NCI-H2107 treated with DMSO at 0.1 percent for 48 hours (cell line): ENCODE results near the gene PLEKHB2.
"Not testable (repeated sequence)": the region's sequence is repeated elsewhere in the genome, so short reads cannot be mapped to it uniquely, and the experiment has no call there.

Experiments
- DNase-seq: peaks from one replicate; lab custom pipeline; 2025; ENCODE audit not compliant: unreplicated experiment; lab: John Stamatoyannopoulos, UW

PLEKHB2 gene

DNA sequence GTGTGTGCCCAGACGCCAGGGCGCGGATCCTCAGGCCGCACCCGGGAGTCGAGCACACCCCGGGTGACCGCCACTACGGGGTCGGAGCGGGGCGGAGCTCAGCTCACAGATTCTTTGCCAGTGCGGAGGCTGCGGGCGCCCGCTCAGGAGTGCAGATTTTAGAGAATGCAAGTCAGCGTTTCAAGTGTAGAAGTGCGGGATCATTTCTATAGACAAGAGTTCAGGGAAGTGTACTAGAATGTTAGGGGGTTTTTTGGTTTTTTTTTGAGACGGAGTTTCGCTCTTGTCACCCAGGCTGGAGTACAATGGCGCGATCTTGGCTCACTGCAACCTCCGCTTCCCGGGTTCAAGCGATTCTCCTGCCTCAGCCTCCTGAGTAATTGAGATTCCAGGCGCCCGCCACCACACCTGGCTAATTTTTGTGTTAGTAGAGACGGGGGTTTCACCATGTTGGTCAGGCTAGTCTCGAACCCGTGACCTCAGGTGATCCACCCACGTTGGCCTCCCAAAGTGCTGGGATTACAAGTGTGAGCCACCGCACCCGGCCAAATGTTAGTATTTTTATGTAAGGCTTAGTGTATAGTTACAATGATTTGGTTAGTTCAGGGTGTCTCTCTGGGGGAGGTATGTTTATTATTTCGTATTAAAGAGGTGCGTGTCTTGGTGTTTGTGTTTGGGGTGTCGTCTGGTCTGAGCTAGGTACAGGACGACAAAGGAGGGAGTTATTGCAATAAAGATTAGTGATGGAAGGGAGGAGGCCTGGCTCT lies 11.3 kb upstream of the PLEKHB2 start:
- DNase-seq, result no peak

- no peak for DNase-seq
Measured at GRCh38 chr2:131094463-131095281, 10.5 kb upstream of the PLEKHB2 start.

DNA sequence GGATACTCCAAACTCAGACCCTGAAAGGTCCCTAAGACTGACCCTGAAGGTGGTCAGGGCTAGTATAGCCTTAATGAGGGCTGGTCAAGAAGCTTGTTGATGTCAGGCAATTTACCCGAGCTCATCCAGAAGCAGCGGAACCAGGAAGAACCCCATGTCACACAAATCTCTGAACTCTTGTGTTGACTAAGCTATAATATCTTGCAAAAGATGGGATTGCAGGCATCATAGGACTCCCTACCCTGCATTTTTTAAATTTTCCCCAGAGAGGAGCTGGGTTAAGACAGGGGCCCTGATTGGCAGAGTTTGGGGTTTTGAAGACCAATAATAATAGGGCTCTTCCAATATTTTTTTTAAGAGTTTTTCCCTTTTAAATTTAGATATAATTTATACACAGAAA lies 2.0 kb upstream of the PLEKHB2 start:
- DNase-seq, result no peak

DNA sequence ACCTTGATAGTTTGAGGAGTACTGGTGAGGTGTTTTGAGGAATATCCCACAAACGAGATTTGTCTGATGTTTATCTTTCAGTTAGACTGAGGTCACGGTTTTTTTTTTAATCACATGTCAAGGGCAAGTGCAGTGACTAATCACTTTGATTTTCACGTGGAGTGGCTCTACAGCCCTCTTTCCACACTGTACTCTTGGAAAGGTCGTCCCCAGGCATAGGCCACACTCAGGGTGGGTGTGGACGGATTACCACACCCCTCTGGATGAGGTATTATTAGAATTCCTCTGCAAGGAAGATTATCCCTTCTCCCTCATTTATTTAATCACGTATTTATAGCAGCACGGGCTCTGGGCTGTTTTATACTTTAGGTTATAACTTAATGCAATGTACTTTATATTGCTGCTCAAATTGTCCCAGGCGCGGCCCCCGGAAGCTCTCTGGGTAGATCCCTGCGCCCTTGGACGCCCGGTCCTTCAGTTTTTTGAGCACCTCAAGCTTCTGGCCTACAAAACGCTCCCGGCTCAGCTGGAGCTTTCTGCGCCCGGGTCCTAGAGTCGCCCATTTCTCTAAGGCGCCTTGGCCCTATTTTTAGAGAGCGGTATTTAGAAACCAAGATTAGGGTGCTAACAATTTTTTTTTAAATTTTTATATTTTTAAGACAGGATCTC lies 515 bp upstream of the PLEKHB2 start:
- DNase-seq, result peak; percentile 71

GRCh38 chr2:131105950-131106801 lies 1.0 kb downstream of the PLEKHB2 start:
- DNase-seq, result no peak

- DNase-seq, result no peak
Measured at GRCh38 chr2:131112529-131112928, 7.4 kb downstream of the PLEKHB2 start.

DNA sequence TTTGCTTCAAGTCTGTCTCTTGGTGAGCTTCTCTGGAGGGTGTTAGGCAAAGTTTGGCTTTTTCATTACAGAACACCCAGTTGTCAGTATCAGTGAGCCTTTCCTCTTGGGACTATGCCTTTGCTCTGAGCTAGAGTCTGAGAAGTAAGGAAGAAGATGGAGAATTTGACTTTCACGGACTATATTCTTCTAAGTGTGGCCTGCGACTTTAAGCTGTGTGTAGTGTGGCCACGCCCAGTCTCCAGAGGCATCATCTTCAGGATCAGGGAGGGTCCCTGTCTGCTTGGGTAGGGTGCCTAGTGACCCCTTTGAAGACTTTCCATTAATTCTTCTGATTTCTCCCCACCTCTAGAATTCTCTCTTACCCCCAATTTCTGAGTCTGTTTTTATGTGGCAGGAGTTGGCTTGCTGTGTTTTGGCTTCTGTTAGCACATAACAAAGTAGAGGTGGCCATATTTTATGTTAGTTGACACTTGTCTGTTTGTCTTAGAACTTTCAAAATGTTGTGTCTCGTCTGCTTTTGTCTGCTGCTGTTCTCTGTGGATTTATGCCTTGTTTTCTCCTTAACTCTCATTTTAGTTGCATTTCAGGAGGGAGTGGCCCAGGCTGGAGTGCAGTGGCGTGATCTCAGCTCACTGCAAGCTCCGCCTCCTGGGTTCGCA lies 8.6 kb downstream of the PLEKHB2 start:
- no peak for DNase-seq

- not testable (repeated sequence) for DNase-seq
Measured at GRCh38 chr2:131114950-131115349, 9.8 kb downstream of the PLEKHB2 start.

GRCh38 chr2:131115752-131116151 lies 10.6 kb downstream of the PLEKHB2 start:
- DNase-seq, result no peak

GRCh38 chr2:131120815-131121317 lies 15.7 kb downstream of the PLEKHB2 start:
- DNase-seq, result no peak

GRCh38 chr2:131121464-131121863 lies 16.3 kb downstream of the PLEKHB2 start:
- DNase-seq, result no peak

- DNase-seq, result no peak
Measured at GRCh38 chr2:131122496-131122895, 17.4 kb downstream of the PLEKHB2 start.

- no peak for DNase-seq
Measured at GRCh38 chr2:131123192-131123591, 18.1 kb downstream of the PLEKHB2 start.

GRCh38 chr2:131125195-131125757 lies 20.1 kb downstream of the PLEKHB2 start:
- DNase-seq, result peak; percentile 41

DNA sequence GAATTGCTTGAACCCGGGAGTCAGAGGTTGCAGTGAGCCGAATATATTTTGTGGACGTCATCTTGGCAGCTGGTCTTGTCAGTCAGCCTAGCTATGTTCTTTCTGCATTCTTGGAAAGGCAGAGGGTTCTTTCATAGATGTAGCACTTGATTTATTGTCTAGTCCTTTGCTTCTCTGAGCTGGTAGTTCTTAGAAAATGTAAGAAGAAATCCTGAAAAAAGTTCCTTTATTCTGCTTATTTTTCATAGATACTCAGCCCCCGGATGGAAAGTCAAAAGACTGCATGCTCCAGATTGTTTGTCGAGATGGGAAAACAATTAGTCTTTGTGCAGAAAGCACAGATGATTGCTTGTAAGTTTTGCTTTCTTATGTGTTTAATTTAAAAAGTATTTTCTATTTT lies 21.3 kb downstream of the PLEKHB2 start:
- DNase-seq, result no peak

GRCh38 chr2:131127076-131127475 lies 21.9 kb downstream of the PLEKHB2 start:
- DNase-seq, result no peak

DNA sequence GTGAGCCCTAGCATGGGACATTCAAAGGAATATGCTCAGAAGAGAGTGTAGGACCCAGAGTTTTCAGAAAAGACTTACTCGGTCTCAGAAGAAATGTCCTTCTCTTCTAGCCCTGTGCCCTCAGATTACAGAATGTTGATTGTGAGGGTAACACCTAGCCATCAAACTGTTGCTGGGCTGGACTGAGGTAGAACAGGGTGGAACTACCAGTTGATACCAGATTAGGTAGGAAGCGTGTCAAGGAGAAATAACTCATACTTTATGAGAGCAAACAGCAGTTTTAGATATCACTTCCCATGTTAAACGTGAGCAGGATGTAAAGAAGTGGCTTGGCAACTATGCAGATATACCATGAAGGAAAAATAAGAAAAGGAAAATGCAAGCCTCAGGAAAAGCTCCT lies 22.8 kb downstream of the PLEKHB2 start:
- DNase-seq, result no peak

- no peak for DNase-seq
Measured at GRCh38 chr2:131130298-131130596, 25.1 kb downstream of the PLEKHB2 start.

GRCh38 chr2:131132729-131133128 lies 27.6 kb downstream of the PLEKHB2 start:
- no peak for DNase-seq

DNA sequence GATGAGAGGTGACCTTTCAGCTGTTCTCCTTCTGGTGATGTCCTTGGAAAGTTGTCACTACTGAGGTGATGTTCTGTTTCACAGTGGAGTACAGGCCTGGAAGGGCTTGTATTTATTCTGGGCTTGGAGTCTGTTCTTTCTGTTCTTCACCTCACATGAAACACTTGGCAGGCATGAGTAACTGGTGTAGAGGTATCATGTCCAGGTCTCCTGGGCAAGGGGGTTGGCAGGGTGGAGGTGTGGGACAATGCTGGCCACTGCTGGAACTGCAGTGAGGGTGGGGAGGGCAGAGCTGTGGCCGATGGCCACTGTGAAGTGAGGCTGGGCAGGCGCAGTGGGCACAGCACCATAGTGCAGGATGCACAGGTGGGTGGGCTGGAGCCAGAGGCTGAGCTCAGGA lies 35.4 kb downstream of the PLEKHB2 start:
- no peak for DNase-seq
